ENCODE measurements around the gene CEP162. TPM values are rescaled to one million over a fixed set of nuclear protein-coding genes. Genes with fewer than 3 reads are reported as not detected.
"Not testable (repeated sequence)": the region's sequence is repeated elsewhere in the genome, so short reads cannot be mapped to it uniquely, and the experiment has no call there.

CEP162 gene
- total and polyA plus RNA-seq, 5 experiments from 2014 or later: 2.4 to 9.4 (median 7.7) TPM

GRCh38 chr6:84166395-84166794, 61.0 kb downstream of the CEP162 start:
- H3K4me3 Mint-ChIP-seq: no peak overlapping the region
- POLR2A ChIA-PET: no interaction called here
- H3K27ac Mint-ChIP-seq: no peak overlapping the region
- no peak for ATAC-seq
- H3K36me3 Mint-ChIP-seq: peaks cover 23 to 49% (median 44%) of the 10 kb centered on the region in 3 donors
- H3K9me3 Mint-ChIP-seq: peaks cover 0 to 3% (median 0%) of the 10 kb centered on the region in 9 donors
- no peaks in the 10 kb centered on the region for H3K27me3 Mint-ChIP-seq
- no peak for DNase-seq
- peaks cover 0 to 4% (median 0%) of the 10 kb centered on the region in 4 donors for H3K4me1 Mint-ChIP-seq

GRCh38 chr6:84164328-84164727, 63.1 kb downstream of the CEP162 start:
- H3K4me1 Mint-ChIP-seq, POLR2A ChIA-PET, ATAC-seq, H3K4me3 Mint-ChIP-seq, H3K27ac Mint-ChIP-seq, H3K27me3 Mint-ChIP-seq, DNase-seq, H3K9me3 Mint-ChIP-seq: not testable (repeated sequence)
- peaks cover 31 to 53% (median 40%) of the 10 kb centered on the region in 3 donors for H3K36me3 Mint-ChIP-seq

GRCh38 chr6:84161190-84161589, 66.3 kb downstream of the CEP162 start:
- POLR2A ChIA-PET: no interaction called here
- Mint-ChIP-seq H3K36me3 (peaks cover 35 to 53% (median 52%) of the 10 kb centered on the region in 3 donors), H3K4me3 (no peak overlapping the region), H3K27ac (peak overlapping the region in 1 of 10 donors; percentile 28), H3K27me3 (no peaks in the 10 kb centered on the region), H3K9me3 (peaks cover 0 to 3% (median 0%) of the 10 kb centered on the region in 9 donors), H3K4me1 (no peaks in the 10 kb centered on the region)
- ATAC-seq (no peak), DNase-seq (no peak)

- no peaks in the 10 kb centered on the region for H3K9me3 Mint-ChIP-seq
- POLR2A ChIA-PET: no interaction called here
Observed at GRCh38 chr6:84156306-84156705, 71.1 kb downstream of the CEP162 start.

GRCh38 chr6:84151669-84152068, 75.8 kb downstream of the CEP162 start:
- H3K4me3 Mint-ChIP-seq: no peak overlapping the region
- H3K9me3 Mint-ChIP-seq: no peaks in the 10 kb centered on the region
- DNase-seq (no peak), ATAC-seq (no peak)
- H3K4me1 Mint-ChIP-seq: no peaks in the 10 kb centered on the region
- H3K27ac Mint-ChIP-seq: no peak overlapping the region
- H3K36me3 Mint-ChIP-seq: peaks cover 16 to 69% (median 68%) of the 10 kb centered on the region in 3 donors
- POLR2A ChIA-PET: no interaction called here
- H3K27me3 Mint-ChIP-seq: no peaks in the 10 kb centered on the region

More at GRCh38 chr6:84156306-84156705, 71.1 kb downstream of the CEP162 start:
- H3K4me1 Mint-ChIP-seq: no peaks in the 10 kb centered on the region
- no peaks in the 10 kb centered on the region for H3K27me3 Mint-ChIP-seq
- ATAC-seq (no peak), DNase-seq (no peak)
- no peak overlapping the region for H3K27ac Mint-ChIP-seq
- H3K4me3 Mint-ChIP-seq: no peak overlapping the region
- peaks cover 31 to 66% (median 56%) of the 10 kb centered on the region in 3 donors for H3K36me3 Mint-ChIP-seq

- Mint-ChIP-seq H3K27me3 (no peaks in the 10 kb centered on the region), H3K9me3 (no peaks in the 10 kb centered on the region), H3K27ac (no peak overlapping the region), H3K4me1 (peaks cover 0 to 2% (median 0%) of the 10 kb centered on the region in 4 donors), H3K4me3 (no peak overlapping the region), H3K36me3 (peaks cover 16 to 69% (median 68%) of the 10 kb centered on the region in 3 donors)
- POLR2A ChIA-PET: no interaction called here
- no peak for ATAC-seq
- no peak for DNase-seq
Observed at GRCh38 chr6:84150705-84151104, 76.7 kb downstream of the CEP162 start.

- POLR2A ChIA-PET: no interaction called here
- no peak for ATAC-seq
- H3K4me3 Mint-ChIP-seq: no peak overlapping the region
Observed at GRCh38 chr6:84141521-84141920, 85.9 kb downstream of the CEP162 start.

GRCh38 chr6:84139311-84139710, 88.1 kb downstream of the CEP162 start:
- Mint-ChIP-seq H3K36me3 (peaks cover 24 to 62% (median 60%) of the 10 kb centered on the region in 3 donors), H3K4me3 (no peak overlapping the region), H3K27ac (no peak overlapping the region), H3K27me3 (no peaks in the 10 kb centered on the region), H3K4me1 (no peaks in the 10 kb centered on the region), H3K9me3 (peaks cover 0 to 3% (median 0%) of the 10 kb centered on the region in 9 donors)
- POLR2A ChIA-PET: no interaction called here
- no peak for DNase-seq
- ATAC-seq: no peak

More at GRCh38 chr6:84141521-84141920, 85.9 kb downstream of the CEP162 start:
- no peak for DNase-seq
- no peaks in the 10 kb centered on the region for H3K9me3 Mint-ChIP-seq
- H3K36me3 Mint-ChIP-seq: peaks cover 18 to 71% (median 65%) of the 10 kb centered on the region in 3 donors
- peaks cover 0 to 2% (median 0%) of the 10 kb centered on the region in 4 donors for H3K4me1 Mint-ChIP-seq
- no peaks in the 10 kb centered on the region for H3K27me3 Mint-ChIP-seq
- H3K27ac Mint-ChIP-seq: no peak overlapping the region

- no peaks in the 10 kb centered on the region for H3K4me1 Mint-ChIP-seq
- no peak for ATAC-seq
- peaks cover 24 to 65% (median 56%) of the 10 kb centered on the region in 3 donors for H3K36me3 Mint-ChIP-seq
- H3K9me3 Mint-ChIP-seq: peaks cover 0 to 3% (median 0%) of the 10 kb centered on the region in 9 donors
- POLR2A ChIA-PET: no interaction called here
- H3K4me3 Mint-ChIP-seq: no peak overlapping the region
- no peaks in the 10 kb centered on the region for H3K27me3 Mint-ChIP-seq
- no peak for DNase-seq
- no peak overlapping the region for H3K27ac Mint-ChIP-seq
Observed at GRCh38 chr6:84137989-84138575, 89.4 kb downstream of the CEP162 start.

- H3K4me3 Mint-ChIP-seq: no peak overlapping the region
- no peaks in the 10 kb centered on the region for H3K27me3 Mint-ChIP-seq
- peaks cover 27 to 72% (median 50%) of the 10 kb centered on the region in 3 donors for H3K36me3 Mint-ChIP-seq
- ATAC-seq: no peak
- no peaks in the 10 kb centered on the region for H3K4me1 Mint-ChIP-seq
- peaks cover 0 to 9% (median 4%) of the 10 kb centered on the region in 9 donors for H3K9me3 Mint-ChIP-seq
- POLR2A ChIA-PET: no interaction called here
- H3K27ac Mint-ChIP-seq: no peak overlapping the region
- no peak for DNase-seq
Observed at GRCh38 chr6:84137051-84137375, 90.4 kb downstream of the CEP162 start.

- Mint-ChIP-seq H3K4me1 (no peaks in the 10 kb centered on the region), H3K36me3 (peaks cover 22 to 69% (median 45%) of the 10 kb centered on the region in 3 donors), H3K27ac (no peak overlapping the region), H3K9me3 (peaks cover 0 to 14% (median 4%) of the 10 kb centered on the region in 9 donors), H3K27me3 (no peaks in the 10 kb centered on the region), H3K4me3 (no peak overlapping the region)
- ATAC-seq: no peak
- POLR2A ChIA-PET: no interaction called here
- DNase-seq: no peak
Observed at GRCh38 chr6:84136364-84137050, 90.9 kb downstream of the CEP162 start.

- Mint-ChIP-seq H3K27me3 (no peaks in the 10 kb centered on the region), H3K4me1 (no peaks in the 10 kb centered on the region), H3K9me3 (peaks cover 0 to 26% (median 9%) of the 10 kb centered on the region in 9 donors), H3K27ac (no peak overlapping the region), H3K36me3 (peaks cover 20 to 67% (median 37%) of the 10 kb centered on the region in 3 donors), H3K4me3 (no peak overlapping the region)
- DNase-seq (no peak), ATAC-seq (no peak)
- POLR2A ChIA-PET: no interaction called here
Observed at GRCh38 chr6:84135291-84135690, 92.2 kb downstream of the CEP162 start.

- Mint-ChIP-seq H3K9me3 (peaks cover 0 to 30% (median 9%) of the 10 kb centered on the region in 9 donors), H3K36me3 (peaks cover 21 to 49% (median 23%) of the 10 kb centered on the region in 3 donors)
- DNase-seq, H3K27me3 Mint-ChIP-seq, POLR2A ChIA-PET, H3K4me1 Mint-ChIP-seq, H3K27ac Mint-ChIP-seq, ATAC-seq, H3K4me3 Mint-ChIP-seq: not testable (repeated sequence)
Observed at GRCh38 chr6:84133385-84133784, 94.1 kb downstream of the CEP162 start.
